ENCODE results near the gene ETV1.

ETV1 gene

DNA sequence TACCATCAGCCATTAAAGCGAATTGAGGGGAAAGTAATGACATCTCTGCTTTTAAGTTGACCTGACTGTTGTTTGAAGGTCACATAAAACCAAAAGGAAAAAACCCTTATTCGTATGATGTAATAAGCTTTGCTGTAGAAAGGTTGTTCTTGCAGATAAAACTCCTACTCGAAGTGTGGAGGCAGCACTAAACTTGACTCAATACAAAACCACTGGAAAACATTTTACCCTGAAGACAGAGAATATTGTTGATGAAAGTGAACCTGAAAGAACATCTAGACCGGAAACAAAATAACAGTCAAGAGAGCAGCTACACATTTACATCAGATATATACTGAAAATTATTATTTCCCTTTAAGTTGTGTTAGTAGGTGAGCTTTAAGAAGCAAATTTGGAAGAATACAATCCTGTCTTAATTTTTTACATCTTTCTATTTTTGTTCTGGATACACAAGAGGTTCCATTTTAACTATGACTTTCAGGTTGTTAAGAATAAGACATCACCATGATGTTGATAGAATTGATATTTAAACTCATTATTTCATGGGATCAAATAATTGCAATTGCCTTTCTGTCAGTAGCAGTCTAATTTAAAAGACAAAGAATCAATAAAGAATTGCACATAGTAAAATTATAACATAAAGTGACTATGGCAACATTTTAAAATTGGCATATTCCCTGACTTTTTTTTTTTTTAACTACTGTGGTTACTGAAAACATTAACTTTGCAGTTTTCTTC lies 6.4 kb downstream of the ETV1 start:
- no peak for DNase-seq (ENCODE audit: low read depth)
- TF ChIP-seq, protein P1, sequence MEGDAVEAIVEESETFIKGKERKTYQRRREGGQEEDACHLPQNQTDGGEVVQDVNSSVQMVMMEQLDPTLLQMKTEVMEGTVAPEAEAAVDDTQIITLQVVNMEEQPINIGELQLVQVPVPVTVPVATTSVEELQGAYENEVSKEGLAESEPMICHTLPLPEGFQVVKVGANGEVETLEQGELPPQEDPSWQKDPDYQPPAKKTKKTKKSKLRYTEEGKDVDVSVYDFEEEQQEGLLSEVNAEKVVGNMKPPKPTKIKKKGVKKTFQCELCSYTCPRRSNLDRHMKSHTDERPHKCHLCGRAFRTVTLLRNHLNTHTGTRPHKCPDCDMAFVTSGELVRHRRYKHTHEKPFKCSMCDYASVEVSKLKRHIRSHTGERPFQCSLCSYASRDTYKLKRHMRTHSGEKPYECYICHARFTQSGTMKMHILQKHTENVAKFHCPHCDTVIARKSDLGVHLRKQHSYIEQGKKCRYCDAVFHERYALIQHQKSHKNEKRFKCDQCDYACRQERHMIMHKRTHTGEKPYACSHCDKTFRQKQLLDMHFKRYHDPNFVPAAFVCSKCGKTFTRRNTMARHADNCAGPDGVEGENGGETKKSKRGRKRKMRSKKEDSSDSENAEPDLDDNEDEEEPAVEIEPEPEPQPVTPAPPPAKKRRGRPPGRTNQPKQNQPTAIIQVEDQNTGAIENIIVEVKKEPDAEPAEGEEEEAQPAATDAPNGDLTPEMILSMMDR (IDR thresholded peaks at IDR 0.05; ENCODE audit: insufficient read depth, low read depth, low read length, missing control alignments), result no peak

DNA sequence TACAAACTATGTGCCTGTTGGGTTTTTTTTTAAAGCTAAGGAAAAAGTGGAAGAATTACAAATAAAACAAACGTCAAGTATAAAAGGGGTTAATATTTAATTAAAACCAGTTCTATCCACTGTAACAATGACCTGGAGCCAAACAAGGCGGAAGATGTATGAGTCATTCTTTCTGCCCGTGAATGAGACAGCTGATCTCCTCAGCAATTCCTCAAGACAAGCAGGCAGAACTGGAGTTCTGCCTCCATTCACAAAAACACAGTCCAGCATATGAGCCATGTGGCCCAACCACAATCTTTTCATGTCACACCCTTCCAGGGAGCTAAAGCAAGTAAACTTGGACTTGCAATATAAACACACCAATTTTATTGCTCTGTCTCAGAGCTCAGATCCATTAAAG lies 8.4 kb downstream of the ETV1 start:
- H3K4me3 ChIP-seq (ENCODE audit: low read depth, low read length), result no peak overlapping the region
- no peak for DNase-seq (ENCODE audit: low read depth)
- TF ChIP-seq, protein P1 (IDR thresholded peaks at IDR 0.05; ENCODE audit: insufficient read depth, low read depth, low read length, missing control alignments), result no peak

More for the DNA sequence above, 6.4 kb downstream of the ETV1 start:
- H3K4me3 ChIP-seq (ENCODE audit: low read depth, low read length), result no peak overlapping the region

DNA sequence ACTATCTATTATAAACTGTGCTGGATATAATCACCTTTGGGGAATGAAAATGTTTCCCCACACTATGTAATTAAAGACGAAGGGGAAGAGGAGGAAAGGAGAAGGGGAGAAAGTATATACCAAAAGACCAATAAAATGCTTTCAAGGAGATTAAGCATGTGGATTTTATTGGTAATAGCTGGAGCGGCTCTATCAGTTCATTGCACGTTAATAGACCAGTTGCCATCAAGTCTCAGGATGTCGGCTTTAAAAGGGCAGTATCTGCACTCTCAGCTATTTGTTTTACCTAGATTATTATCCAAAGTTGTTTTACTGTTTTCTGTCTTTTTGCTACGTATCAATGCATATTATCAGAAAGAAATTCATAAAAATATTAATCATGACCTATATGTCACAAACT lies 9.0 kb downstream of the ETV1 start:
- DNase-seq (ENCODE audit: low read depth), result no peak

DNA sequence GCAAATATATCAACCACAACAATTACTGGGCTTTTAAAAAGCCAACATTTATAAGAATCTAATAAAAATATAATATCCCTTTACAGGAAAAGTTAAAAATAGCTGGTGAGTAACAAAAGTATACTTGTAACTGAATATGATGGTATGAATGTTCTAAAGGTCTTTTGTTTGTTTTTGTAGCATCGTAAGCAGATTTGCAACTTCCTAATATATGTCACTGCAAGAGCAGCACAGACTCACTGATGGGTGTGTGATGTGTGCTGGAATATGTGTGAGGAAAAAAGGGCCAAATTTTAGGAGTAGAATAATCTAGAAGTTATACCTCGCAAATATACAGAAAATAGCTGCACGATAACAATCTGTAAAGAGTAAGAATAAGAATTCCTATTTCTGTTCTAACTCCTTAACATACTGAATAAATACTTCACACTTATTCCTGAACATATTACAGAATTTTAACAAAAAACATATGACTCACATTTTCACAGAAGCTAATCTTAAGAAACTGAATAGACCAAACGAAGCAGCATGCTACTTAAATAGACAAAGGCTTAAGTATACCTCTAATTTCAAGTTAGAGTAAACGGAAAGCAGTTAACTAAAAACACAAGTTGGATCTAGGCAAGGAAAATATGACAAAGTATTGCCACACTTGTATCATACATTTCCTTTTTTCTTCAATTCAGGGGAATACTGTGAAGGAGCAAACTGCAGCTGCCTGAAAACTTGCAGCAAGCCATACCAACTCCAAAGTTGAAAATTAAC lies 9.6 kb downstream of the ETV1 start:
- H3K4me3 ChIP-seq (ENCODE audit: low read depth, low read length), result no peak overlapping the region
- TF ChIP-seq, protein P1 (IDR thresholded peaks at IDR 0.05; ENCODE audit: insufficient read depth, low read depth, low read length, missing control alignments), result no peak
- DNase-seq (ENCODE audit: low read depth), result no peak

More for the DNA sequence above, 9.0 kb downstream of the ETV1 start:
- TF ChIP-seq, protein P1 (IDR thresholded peaks at IDR 0.05; ENCODE audit: insufficient read depth, low read depth, low read length, missing control alignments), result no peak
- H3K4me3 ChIP-seq (ENCODE audit: low read depth, low read length), result no peak overlapping the region

DNA sequence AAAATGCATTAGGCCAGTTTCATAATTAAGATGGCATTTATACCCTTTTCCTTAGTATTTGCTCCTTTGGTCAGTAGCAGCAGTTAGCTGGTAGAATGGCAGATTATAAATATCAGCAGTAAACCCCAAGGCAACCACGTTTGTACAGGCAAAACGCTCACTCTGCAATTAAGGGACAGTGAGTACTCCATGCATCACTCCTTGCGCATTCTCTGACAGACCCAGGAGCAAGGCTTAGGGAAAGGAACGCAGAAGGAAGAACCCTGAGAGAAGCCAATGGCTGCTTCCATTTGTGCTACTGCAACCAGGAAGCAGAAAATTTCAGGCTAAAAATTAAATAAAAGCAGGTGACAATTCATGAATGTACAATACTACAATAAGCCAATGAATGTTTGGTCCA lies 12.9 kb downstream of the ETV1 start:
- no peak for DNase-seq (ENCODE audit: low read depth)
- no peak overlapping the region for H3K4me3 ChIP-seq (ENCODE audit: low read depth, low read length)
- TF ChIP-seq, protein P1 (IDR thresholded peaks at IDR 0.05; ENCODE audit: insufficient read depth, low read depth, low read length, missing control alignments), result no peak

DNA sequence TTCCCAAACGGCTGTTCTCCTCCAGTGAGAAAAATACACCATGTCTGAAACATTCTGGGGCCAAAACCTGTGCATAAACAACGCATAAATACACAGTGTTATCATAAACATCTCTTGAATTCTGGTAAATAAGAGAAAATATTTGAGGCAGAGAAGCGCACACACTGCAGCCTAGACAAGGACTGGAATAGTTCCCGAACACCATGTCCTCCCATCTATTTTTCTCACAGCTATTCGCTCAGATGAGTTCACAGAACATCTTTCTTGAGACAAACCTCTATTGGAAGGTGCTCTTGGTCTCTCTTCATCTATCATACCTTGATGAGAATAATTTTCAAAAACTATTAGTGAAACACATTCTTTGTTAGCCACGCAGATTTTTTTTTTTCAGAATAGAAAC lies 24.4 kb downstream of the ETV1 start:
- TF ChIP-seq, protein P1 (IDR thresholded peaks at IDR 0.05; ENCODE audit: insufficient read depth, low read depth, low read length, missing control alignments), result no peak
- H3K4me3 ChIP-seq (ENCODE audit: low read depth, low read length), result no peak overlapping the region
- no peak for DNase-seq (ENCODE audit: low read depth)

All from GM12865 (cell line).